Activated CD8-positive, alpha-beta memory T cell treated with anti-CD3 and anti-CD28 coated beads, Interleukin-2, amount 50 U/mL, for 24 hours (primary cell): ENCODE results near the gene RAMP1.
"Not testable (repeated sequence)": the region's sequence is repeated elsewhere in the genome, so short reads cannot be mapped to it uniquely, and the experiment has no call there.

Experiments used
- DNase-seq: peaks from one replicate; pipeline ENCODE4 v3.0.0-alpha.2; 2020; ENCODE audit errors: extremely low read depth

RAMP1 gene

GRCh38 chr2:237859533-237860272 lies at the start of gene RAMP1:
Gene RAMP1, plus strand, starts transcription at chr2:237859623. Its CDS starts 53 bp downstream, at chr2:237859676.
- no peak for DNase-seq

- no peak for DNase-seq
Observed at GRCh38 chr2:237815637-237816036, 43.8 kb upstream of the RAMP1 start.

- DNase-seq, result no peak
Observed at GRCh38 chr2:237816531-237816930, 42.9 kb upstream of the RAMP1 start.

GRCh38 chr2:237818066-237818473 lies 41.4 kb upstream of the RAMP1 start:
- DNase-seq, result no peak

GRCh38 chr2:237819231-237819630 lies 40.2 kb upstream of the RAMP1 start:
- DNase-seq, result no peak

GRCh38 chr2:237820421-237820820 lies 39.0 kb upstream of the RAMP1 start:
- DNase-seq, result no peak

GRCh38 chr2:237823544-237823943 lies 35.9 kb upstream of the RAMP1 start:
- DNase-seq, result no peak

- DNase-seq, result no peak
Observed at GRCh38 chr2:237824085-237824484, 35.3 kb upstream of the RAMP1 start.

- DNase-seq, result no peak
Observed at GRCh38 chr2:237827421-237827987, 31.9 kb upstream of the RAMP1 start.

- DNase-seq, result no peak
Observed at GRCh38 chr2:237830522-237830921, 28.9 kb upstream of the RAMP1 start.

- DNase-seq, result no peak
Observed at GRCh38 chr2:237833546-237833945, 25.9 kb upstream of the RAMP1 start.

GRCh38 chr2:237835372-237835771 lies 24.1 kb upstream of the RAMP1 start:
- DNase-seq, result no peak

- DNase-seq, result no peak
Observed at GRCh38 chr2:237841051-237841450, 18.4 kb upstream of the RAMP1 start.

GRCh38 chr2:237848940-237849339 lies 10.5 kb upstream of the RAMP1 start:
- not testable (repeated sequence) for DNase-seq

GRCh38 chr2:237854295-237854694 lies 5.1 kb upstream of the RAMP1 start:
- DNase-seq, result no peak

- DNase-seq, result no peak
Observed at GRCh38 chr2:237857791-237858190, 1.6 kb upstream of the RAMP1 start.

GRCh38 chr2:237858294-237859081 lies 935 bp upstream of the RAMP1 start:
- no peak for DNase-seq

- DNase-seq, result no peak
Observed at GRCh38 chr2:237859082-237859433, 365 bp upstream of the RAMP1 start.

- no peak for DNase-seq
Observed at GRCh38 chr2:237860273-237860935, 981 bp downstream of the RAMP1 start.

- DNase-seq, result no peak
Observed at GRCh38 chr2:237861875-237862527, 2.6 kb downstream of the RAMP1 start.

- DNase-seq, result no peak
Observed at GRCh38 chr2:237862528-237862895, 3.1 kb downstream of the RAMP1 start.

- no peak for DNase-seq
Observed at GRCh38 chr2:237863102-237863511, 3.7 kb downstream of the RAMP1 start.
